Measurements from ENCODE around the gene COBL.

- TF ChIP-seq, protein P1, sequence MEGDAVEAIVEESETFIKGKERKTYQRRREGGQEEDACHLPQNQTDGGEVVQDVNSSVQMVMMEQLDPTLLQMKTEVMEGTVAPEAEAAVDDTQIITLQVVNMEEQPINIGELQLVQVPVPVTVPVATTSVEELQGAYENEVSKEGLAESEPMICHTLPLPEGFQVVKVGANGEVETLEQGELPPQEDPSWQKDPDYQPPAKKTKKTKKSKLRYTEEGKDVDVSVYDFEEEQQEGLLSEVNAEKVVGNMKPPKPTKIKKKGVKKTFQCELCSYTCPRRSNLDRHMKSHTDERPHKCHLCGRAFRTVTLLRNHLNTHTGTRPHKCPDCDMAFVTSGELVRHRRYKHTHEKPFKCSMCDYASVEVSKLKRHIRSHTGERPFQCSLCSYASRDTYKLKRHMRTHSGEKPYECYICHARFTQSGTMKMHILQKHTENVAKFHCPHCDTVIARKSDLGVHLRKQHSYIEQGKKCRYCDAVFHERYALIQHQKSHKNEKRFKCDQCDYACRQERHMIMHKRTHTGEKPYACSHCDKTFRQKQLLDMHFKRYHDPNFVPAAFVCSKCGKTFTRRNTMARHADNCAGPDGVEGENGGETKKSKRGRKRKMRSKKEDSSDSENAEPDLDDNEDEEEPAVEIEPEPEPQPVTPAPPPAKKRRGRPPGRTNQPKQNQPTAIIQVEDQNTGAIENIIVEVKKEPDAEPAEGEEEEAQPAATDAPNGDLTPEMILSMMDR (IDR thresholded peaks at IDR 0.05): no peak
- TF ChIP-seq POLR2A (IDR thresholded peaks at IDR 0.05): no peak
Observed at GRCh38 chr7:51286401-51286800, 30.2 kb downstream of the COBL start.
